HCT116 (cell line): ENCODE data around the gene PAX7. TPM values are rescaled to one million over a fixed set of nuclear protein-coding genes. Genes with fewer than 3 reads are reported as not detected.

Experiments
- ATAC-seq: fragments of 200-7000 bp; cut with Tn5 transposase; 2 replicates; pipeline ENCODE4 v1.9.1; 2020; ENCODE audit warnings: mild to moderate bottlenecking, moderate library complexity
- BruUV-seq: library from RNA; stranded (reverse); fragments of 400-500 nt; replicated peaks from 2 replicates; lab custom pipeline; 2021; lab: Mats Ljungman, UMichigan
- CTCF ChIA-PET: fragments of 300-600 bp; sonication (Branson Sonifier 250); formaldehyde crosslinking; loops from one replicate; lab custom pipeline; 2021; ENCODE audit warnings: antibody characterized with exemption; lab: Charles Lee
- POLR2A ChIA-PET: fragments of 300-600, 350-600 bp; sonication (Branson Sonifier 250); formaldehyde crosslinking; loops from one replicate; lab custom pipeline; 2021; ENCODE audit warnings: antibody characterized with exemption; lab: Charles Lee
- RAD21 ChIA-PET, 2 experiments: fragments of 300-600 bp; sonication (Branson Sonifier 250); formaldehyde crosslinking; loops; one replicate each; lab custom pipeline; 2023; ENCODE audit warnings: low total read pairs in 2 of 2; ENCODE audit not compliant: uncharacterized antibody in 2 of 2, unreplicated experiment in 2 of 2, low non-redundant PET in 1 of 2; lab: Charles Lee
- DNase-seq: peaks from one replicate; pipeline ENCODE4 v3.0.0-alpha.2; 2010; ENCODE audit warnings: low read depth, low spot score
- H2AFZ ChIP-seq: fragments of 200-600 bp; shearing (Covaris generic), sonication (generic); 2 replicates; pipeline ENCODE4 v1.6.1; 2017; ENCODE audit warnings: low read depth, mixed run types, mixed read lengths, antibody characterized with exemption, low read length; ENCODE audit not compliant: poor library complexity, severe bottlenecking
- H3K27ac ChIP-seq: 2 replicates; pipeline ENCODE4 v1.5.1; 2012; ENCODE audit warnings: low read depth, low read length
- H3K27me3 ChIP-seq: fragments of 200-600 bp; sonication (generic); 2 replicates; pipeline ENCODE4 v1.6.1; 2016; ENCODE audit warnings: mixed run types, low read length, mixed read lengths; ENCODE audit not compliant: insufficient read depth
- H3K36me3 ChIP-seq, 2 experiments: fragments of 200-500 bp in 1 of 2; fragments of 200-600 bp in 1 of 2; sonication (Bioruptor generic) in 1 of 2; sonication (generic) in 1 of 2; 2 replicates each; pipeline versions ENCODE4 v1.5.1 to v1.6.1; 2014 to 2016; ENCODE audit warnings: low read length in 2 of 2, inconsistent platforms in 1 of 2, mixed read lengths in 1 of 2, mixed run types in 1 of 2; ENCODE audit not compliant: insufficient read depth in 2 of 2, control insufficient read depth in 1 of 2
- H3K4me1 ChIP-seq, 2 experiments: fragments of 200-600 bp in 1 of 2; sonication (generic) in 1 of 2; 2 replicates each; pipeline versions ENCODE4 v1.5.1 to v1.6.1; 2012 to 2017; ENCODE audit warnings: low read length in 2 of 2, inconsistent platforms in 1 of 2, mild to moderate bottlenecking in 1 of 2, mixed read lengths in 1 of 2, mixed run types in 1 of 2, moderate library complexity in 1 of 2; ENCODE audit not compliant: insufficient read depth in 2 of 2, control insufficient read depth in 1 of 2
- H3K4me2 ChIP-seq: fragments of 200-600 bp; sonication (generic); 2 replicates; pipeline ENCODE4 v1.6.1; 2017; ENCODE audit warnings: mixed run types, low read length, mixed read lengths
- H3K4me3 ChIP-seq, 2 experiments: fragments of 200-600 bp in 1 of 2; sonication (generic) in 1 of 2; replicated peaks in 1 of 2; 2 replicates each; pipeline ENCODE4 v1.5.1; 2011 to 2016; ENCODE audit warnings: low read length in 2 of 2, control low read depth in 1 of 2, low read depth in 1 of 2, mild to moderate bottlenecking in 1 of 2, mixed read lengths in 1 of 2, mixed run types in 1 of 2
- H3K79me2 ChIP-seq: fragments of 200-600 bp; sonication (generic); 2 replicates; pipeline ENCODE4 v1.6.1; 2017; ENCODE audit warnings: mild to moderate bottlenecking, mixed run types, low read length, moderate library complexity, mixed read lengths; ENCODE audit not compliant: insufficient read depth
- H3K9ac ChIP-seq: fragments of 200-600 bp; sonication (generic); 2 replicates; pipeline ENCODE4 v1.6.1; 2016; ENCODE audit warnings: low read length, mixed read lengths
- H3K9me2 ChIP-seq: fragments of 200-600 bp; sonication (generic), shearing (Covaris generic); 2 replicates; pipeline ENCODE4 v1.6.1; 2017; ENCODE audit warnings: mixed run types, mild to moderate bottlenecking, moderate library complexity; ENCODE audit not compliant: insufficient read depth
- H3K9me3 ChIP-seq, 2 experiments: fragments of 200-500 bp in 1 of 2; fragments of 200-600 bp in 1 of 2; sonication (Bioruptor generic) in 1 of 2; sonication (generic) in 1 of 2; 2 replicates each; pipeline ENCODE4 v1.6.1; 2014 to 2017; ENCODE audit warnings: low read length in 2 of 2, mixed read lengths in 2 of 2, inconsistent platforms in 1 of 2, low read depth in 1 of 2, mild to moderate bottlenecking in 1 of 2, mixed run types in 1 of 2, moderate library complexity in 1 of 2; ENCODE audit not compliant: control insufficient read depth in 1 of 2, insufficient read depth in 1 of 2
- H4K20me1 ChIP-seq: fragments of 200-600 bp; sonication (generic), shearing (Covaris generic); 2 replicates; pipeline ENCODE4 v1.6.1; 2017; ENCODE audit warnings: mixed run types, mild to moderate bottlenecking, moderate library complexity; ENCODE audit not compliant: insufficient read depth
- ATF3 ChIP-seq: IDR thresholded peaks from 2 replicates; pipeline ENCODE4 v1.6.1; 2012
- CEBPB ChIP-seq: IDR thresholded peaks from 2 replicates; pipeline ENCODE4 v1.6.1; 2012; ENCODE audit warnings: low read depth
- CTCF ChIP-seq, 3 experiments: fragments of 200-600 bp in 1 of 3; sonication (generic) in 1 of 3; IDR thresholded peaks in 2 of 3; conservative IDR thresholded peaks in 1 of 3; 2 replicates each; pipeline ENCODE4 v1.5.1; 2012 to 2017; ENCODE audit warnings: low read depth in 2 of 3, low read length in 2 of 3, antibody characterized with exemption in 1 of 3, borderline replicate concordance in 1 of 3, control low read depth in 1 of 3, mild to moderate bottlenecking in 1 of 3, mixed read lengths in 1 of 3, mixed run types in 1 of 3, moderate library complexity in 1 of 3; ENCODE audit not compliant: insufficient read depth in 1 of 3
- EGR1 ChIP-seq: IDR thresholded peaks from 2 replicates; pipeline ENCODE4 v1.6.1; 2012; ENCODE audit warnings: low read depth
- EZH2 ChIP-seq: fragments of 200-600 bp; sonication (generic); IDR thresholded peaks from 2 replicates; pipeline ENCODE4 v1.6.1; 2017; ENCODE audit warnings: antibody characterized with exemption, mixed run types
- EZH2phosphoT487 ChIP-seq: fragments of 200-600 bp; IDR thresholded peaks from 2 replicates; pipeline ENCODE4 v1.6.1; 2018; ENCODE audit warnings: antibody characterized with exemption, borderline replicate concordance
- FOSL1 ChIP-seq: IDR thresholded peaks from 2 replicates; pipeline ENCODE4 v1.6.1; 2012; ENCODE audit warnings: low read depth
- JUND ChIP-seq: IDR thresholded peaks from 2 replicates; pipeline ENCODE4 v1.6.1; 2012
- POLR2A ChIP-seq: IDR thresholded peaks from 2 replicates; pipeline ENCODE4 v1.7.0; 2011; ENCODE audit warnings: borderline replicate concordance; ENCODE audit not compliant: insufficient read depth, insufficient read length; ENCODE audit errors: extremely low read depth
- SP1 ChIP-seq: IDR thresholded peaks from 2 replicates; pipeline ENCODE4 v1.6.1; 2012; ENCODE audit warnings: low read depth
- TCF7L2 ChIP-seq: IDR thresholded peaks from 2 replicates; pipeline ENCODE4 v1.7.0; 2011; ENCODE audit warnings: borderline replicate concordance, inconsistent platforms; ENCODE audit not compliant: insufficient read depth, insufficient read length; ENCODE audit errors: extremely low read depth
- ZBTB33 ChIP-seq: IDR thresholded peaks from 2 replicates; pipeline ENCODE4 v1.6.1; 2011; ENCODE audit warnings: mild to moderate bottlenecking, low read length, moderate library complexity; ENCODE audit not compliant: insufficient replicate concordance; ENCODE audit errors: extremely low read depth
- ZFX ChIP-seq: fragments of 450-650 bp; IDR thresholded peaks from 2 replicates; pipeline ENCODE4 v1.6.1; 2017
- intact Hi-C: fragments of 100-400 bp; cut with micrococcal nuclease; formaldehyde crosslinking; loops from 2 replicates; pipeline ENCODE4 v1.10.0; 2022
- total RNA-seq: library from RNA; stranded (reverse); gene quantifications from one replicate; pipeline ENCODE4 v1.2.1, GENCODE V29; 2021; ENCODE audit not compliant: unreplicated experiment

Gene PAX7
- total RNA-seq, 1 experiment from 2014 or later: not detected

GRCh38 chr1:18670121-18670867 is 39.6 kb downstream of the PAX7 start:
- no TSS peak for BruUV-seq
- no peak overlapping the region for H3K9ac ChIP-seq
- no peaks in the 10 kb centered on the region for H3K9me3 ChIP-seq
- H3K79me2 ChIP-seq: no peaks in the 10 kb centered on the region
- no peaks in the 10 kb centered on the region for H3K9me2 ChIP-seq
- H3K36me3 ChIP-seq: no peaks in the 10 kb centered on the region
- CTCF ChIA-PET: interaction anchor here (0.9 kb wide), 1 partner anchor 12 kb away, joined by 3 read pairs; no protein-coding TSS in a partner anchor
- H3K27ac ChIP-seq: no peak overlapping the region
- no peak for DNase-seq
- no peak overlapping the region for H3K4me3 ChIP-seq
- RAD21 ChIA-PET: no interaction called here
- TF ChIP-seq CEBPB (no peak), ATF3 (no peak), CTCF (IDR thresholded peaks at IDR 0.05 in 2 of 3, conservative IDR thresholded peaks at IDR 0.05 in 1 of 3; ENCODE audit: borderline replicate concordance in 1 of 3, insufficient read depth in 1 of 3, low read depth in 2 of 3, low read length in 2 of 3) (no peak), POLR2A (no peak), JUND (no peak), TCF7L2 (no peak), EZH2phosphoT487 (no peak), SP1 (no peak), EGR1 (no peak), EZH2 (no peak), FOSL1 (no peak), ZBTB33 (no peak), ZFX (no peak)
- TF ChIP-seq, all 23 proteins: peak for 0
- no peak for ATAC-seq
- no peaks in the 10 kb centered on the region for H4K20me1 ChIP-seq
- H3K4me2 ChIP-seq: no peak overlapping the region
- H3K4me1 ChIP-seq: peaks cover 12 to 23% of the 10 kb centered on the region in 2 experiments
- H3K27me3 ChIP-seq: peaks cover 6% of the 10 kb centered on the region; the same call in 1 of the 2 replicates
- H2AFZ ChIP-seq: no peak overlapping the region
- POLR2A ChIA-PET: no interaction called here
- intact Hi-C loops: no loop called here
